ENCODE data around the gene TAS2R31.

DNA sequence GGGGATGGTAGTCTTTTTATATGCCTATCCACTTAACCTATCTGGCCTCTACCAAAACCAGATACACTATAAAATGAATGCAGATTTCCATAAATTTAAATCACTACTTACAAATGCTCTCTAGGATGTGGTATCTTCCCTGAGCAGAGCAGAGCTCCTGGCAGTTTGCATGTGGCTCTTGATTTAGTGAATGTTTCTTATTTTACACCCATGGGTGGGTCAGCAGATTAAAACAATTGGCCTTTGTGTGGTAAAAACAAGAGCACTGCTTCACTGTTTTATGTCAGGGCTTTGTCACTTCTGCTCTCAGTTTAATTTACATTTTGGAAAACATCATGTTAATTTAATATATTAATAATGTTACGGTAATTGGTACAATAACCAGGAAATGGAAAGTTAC is 14.3 kb downstream of the TAS2R31 start:
- TF ChIP-seq POLR2A (IDR thresholded peaks at IDR 0.05) (no peak), POLR2AphosphoS5 (IDR thresholded peaks at IDR 0.05; ENCODE audit: insufficient read depth in 1 of 2, low read depth in 1 of 2) (no peak)
- TF ChIP-seq, protein P1, sequence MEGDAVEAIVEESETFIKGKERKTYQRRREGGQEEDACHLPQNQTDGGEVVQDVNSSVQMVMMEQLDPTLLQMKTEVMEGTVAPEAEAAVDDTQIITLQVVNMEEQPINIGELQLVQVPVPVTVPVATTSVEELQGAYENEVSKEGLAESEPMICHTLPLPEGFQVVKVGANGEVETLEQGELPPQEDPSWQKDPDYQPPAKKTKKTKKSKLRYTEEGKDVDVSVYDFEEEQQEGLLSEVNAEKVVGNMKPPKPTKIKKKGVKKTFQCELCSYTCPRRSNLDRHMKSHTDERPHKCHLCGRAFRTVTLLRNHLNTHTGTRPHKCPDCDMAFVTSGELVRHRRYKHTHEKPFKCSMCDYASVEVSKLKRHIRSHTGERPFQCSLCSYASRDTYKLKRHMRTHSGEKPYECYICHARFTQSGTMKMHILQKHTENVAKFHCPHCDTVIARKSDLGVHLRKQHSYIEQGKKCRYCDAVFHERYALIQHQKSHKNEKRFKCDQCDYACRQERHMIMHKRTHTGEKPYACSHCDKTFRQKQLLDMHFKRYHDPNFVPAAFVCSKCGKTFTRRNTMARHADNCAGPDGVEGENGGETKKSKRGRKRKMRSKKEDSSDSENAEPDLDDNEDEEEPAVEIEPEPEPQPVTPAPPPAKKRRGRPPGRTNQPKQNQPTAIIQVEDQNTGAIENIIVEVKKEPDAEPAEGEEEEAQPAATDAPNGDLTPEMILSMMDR (IDR thresholded peaks at IDR 0.05): no peak

Measured in vagina (tissue), 2 donors.